Measurements from ENCODE around the gene PCDHGA7.
"Not testable (repeated sequence)": the region's sequence is repeated elsewhere in the genome, so short reads cannot be mapped to it uniquely, and the experiment has no call there.

PCDHGA7 gene

GRCh38 chr5:141397756-141398551 is 15.4 kb downstream of the PCDHGA7 start, which contains the start of gene PCDHGB5:
Gene PCDHGB5 (plus strand): TSS chr5:141397947. CDS start chr5:141398128, 181 bp downstream.
- peak in 1 of 58 donors; percentile 10 for DNase-seq

DNA sequence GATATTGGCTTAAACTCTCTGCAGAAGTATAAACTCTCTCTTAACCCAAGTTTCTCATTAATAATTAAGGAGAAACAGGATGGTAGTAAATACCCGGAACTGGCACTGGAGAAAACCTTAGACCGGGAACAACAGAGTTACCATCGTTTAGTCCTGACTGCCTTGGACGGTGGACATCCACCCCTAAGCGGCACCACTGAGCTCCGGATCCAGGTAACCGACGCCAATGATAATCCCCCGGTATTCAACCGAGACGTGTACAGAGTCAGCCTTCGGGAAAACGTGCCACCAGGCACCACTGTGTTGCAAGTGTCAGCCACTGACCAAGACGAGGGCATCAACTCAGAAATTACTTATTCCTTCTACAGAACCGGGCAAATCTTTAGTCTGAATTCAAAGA is 16.1 kb downstream of the PCDHGA7 start:
- DNase-seq, result no peak

DNA sequence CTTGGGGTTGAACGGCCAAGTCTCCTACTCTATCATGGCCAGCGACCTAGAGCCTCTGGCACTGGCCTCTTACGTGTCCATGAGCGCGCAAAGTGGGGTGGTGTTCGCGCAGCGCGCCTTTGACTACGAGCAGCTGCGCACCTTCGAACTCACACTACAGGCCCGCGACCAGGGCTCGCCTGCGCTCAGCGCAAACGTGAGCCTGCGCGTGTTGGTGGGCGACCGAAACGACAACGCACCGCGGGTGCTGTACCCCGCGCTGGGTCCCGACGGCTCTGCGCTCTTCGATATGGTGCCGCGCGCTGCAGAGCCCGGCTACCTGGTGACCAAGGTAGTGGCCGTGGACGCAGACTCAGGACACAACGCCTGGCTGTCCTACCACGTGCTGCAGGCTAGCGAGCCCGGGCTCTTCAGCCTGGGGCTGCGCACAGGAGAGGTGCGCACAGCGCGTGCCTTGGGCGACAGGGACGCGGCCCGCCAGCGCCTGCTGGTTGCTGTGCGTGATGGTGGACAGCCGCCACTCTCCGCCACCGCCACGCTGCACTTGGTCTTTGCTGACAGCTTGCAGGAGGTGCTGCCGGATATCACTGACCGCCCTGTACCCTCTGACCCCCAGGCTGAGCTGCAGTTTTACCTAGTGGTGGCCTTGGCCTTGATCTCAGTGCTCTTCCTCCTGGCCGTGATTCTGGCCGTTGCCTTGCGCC is 17.2 kb downstream of the PCDHGA7 start:
- no peak for DNase-seq

GRCh38 chr5:141402553-141403243 is 20.2 kb downstream of the PCDHGA7 start, which contains the start of gene PCDHGA9:
Gene PCDHGA9 (plus strand): TSS chr5:141402778. CDS start chr5:141402953, 175 bp downstream.
- DNase-seq, result peak in 2 of 58 donors; percentile 21 to 27

DNA sequence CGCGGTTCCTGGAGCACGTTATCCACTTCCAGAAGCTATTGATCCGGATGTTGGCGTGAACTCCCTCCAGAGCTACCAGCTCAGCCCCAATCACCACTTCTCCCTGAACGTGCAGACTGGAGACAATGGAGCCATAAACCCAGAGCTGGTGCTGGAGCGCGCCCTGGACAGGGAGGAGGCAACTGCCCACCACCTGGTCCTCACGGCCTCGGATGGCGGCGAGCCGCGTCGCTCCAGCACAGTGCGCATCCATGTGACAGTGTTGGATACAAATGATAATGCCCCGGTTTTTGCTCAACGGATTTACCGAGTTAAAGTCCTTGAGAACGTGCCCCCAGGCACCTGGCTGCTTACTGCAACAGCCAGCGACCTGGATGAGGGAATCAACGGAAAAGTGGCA is 20.8 kb downstream of the PCDHGA7 start:
- DNase-seq, result no peak

GRCh38 chr5:141407790-141408505 is 25.4 kb downstream of the PCDHGA7 start, which contains the start of gene PCDHGB6:
Gene PCDHGB6 (plus strand): TSS chr5:141408021. CDS start chr5:141408203, 182 bp downstream.
- DNase-seq, result not testable (repeated sequence)

DNA sequence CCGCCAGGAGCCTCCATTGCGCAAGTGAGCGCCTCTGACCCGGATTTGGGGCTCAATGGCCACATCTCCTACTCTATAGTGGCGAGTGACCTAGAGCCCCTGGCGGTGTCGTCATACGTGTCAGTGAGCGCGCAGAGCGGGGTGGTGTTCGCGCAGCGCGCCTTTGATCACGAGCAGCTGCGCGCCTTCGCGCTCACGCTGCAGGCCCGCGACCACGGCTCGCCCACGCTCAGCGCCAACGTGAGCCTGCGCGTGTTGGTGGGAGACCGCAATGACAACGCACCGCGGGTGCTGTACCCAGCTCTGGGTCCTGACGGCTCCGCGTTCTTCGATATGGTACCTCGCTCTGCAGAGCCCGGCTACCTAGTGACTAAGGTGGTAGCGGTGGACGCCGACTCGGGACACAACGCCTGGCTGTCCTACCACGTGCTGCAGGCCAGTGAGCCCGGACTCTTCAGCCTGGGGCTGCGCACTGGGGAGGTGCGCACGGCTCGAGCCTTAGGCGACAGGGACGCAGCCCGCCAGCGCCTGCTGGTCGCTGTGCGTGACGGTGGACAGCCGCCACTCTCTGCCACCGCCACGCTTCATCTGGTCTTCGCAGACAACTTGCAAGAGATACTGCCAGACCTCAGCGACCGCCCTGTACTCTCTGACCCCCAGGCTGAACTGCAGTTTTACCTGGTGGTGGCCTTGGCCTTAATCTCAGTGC is 27.2 kb downstream of the PCDHGA7 start:
- DNase-seq, result no peak

DNA sequence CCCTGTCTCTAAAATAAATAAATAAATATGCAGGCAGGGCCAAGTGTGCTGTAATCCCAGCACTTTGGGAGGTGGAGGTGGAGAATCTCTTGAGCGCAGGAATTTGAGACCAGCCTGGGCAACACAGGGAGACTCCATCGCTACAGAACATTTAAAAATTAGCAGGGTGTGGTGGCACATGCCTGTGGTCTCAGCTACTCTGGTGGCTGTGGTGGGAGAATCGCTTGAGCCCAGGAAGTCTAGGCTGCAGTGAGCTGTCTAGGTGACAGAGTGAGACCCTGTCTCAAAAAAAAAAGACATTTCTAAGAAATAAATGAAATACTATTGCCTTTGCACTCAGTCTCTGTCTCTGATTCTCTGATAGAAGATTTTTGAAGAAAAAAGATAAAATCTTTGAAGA is 29.0 kb downstream of the PCDHGA7 start:
- no peak for DNase-seq

DNA sequence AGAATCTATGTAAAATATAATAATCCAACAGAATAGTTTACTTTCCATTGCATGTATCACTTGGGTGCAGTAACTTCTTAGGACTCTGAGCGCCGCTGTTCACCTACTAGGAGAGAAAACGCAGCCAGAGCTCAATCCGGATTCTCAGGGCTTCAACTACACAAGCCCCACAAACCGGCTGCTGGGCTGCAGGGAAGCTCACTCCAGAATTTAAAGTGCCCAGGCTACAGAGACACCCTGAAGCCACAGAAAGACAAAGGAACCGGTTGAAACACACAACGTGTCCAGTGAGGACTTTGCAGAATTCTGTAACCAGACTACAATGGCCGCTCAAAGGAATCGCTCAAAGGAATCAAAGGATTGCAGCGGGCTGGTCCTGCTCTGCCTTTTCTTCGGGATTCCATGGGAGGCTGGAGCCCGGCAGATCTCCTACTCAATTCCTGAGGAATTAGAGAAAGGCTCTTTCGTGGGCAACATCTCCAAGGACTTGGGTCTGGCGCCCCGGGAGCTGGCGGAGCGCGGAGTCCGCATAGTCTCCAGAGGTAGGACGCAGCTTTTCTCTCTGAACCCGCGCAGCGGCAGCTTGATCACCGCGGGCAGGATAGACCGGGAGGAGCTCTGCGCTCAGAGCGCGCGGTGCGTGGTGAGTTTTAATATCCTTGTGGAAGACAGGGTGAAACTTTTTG is 30.5 kb downstream of the PCDHGA7 start, which contains the start of gene PCDHGA10:
TSS of gene PCDHGA10 (plus strand) at position 134 of the 686 bp plus-strand sequence. CDS start at position 323, 189 bp downstream.
- DNase-seq, result peak in 1 of 58 donors; percentile 12

GRCh38 chr5:141413540-141414069 is 31.1 kb downstream of the PCDHGA7 start:
- no peak for DNase-seq

DNA sequence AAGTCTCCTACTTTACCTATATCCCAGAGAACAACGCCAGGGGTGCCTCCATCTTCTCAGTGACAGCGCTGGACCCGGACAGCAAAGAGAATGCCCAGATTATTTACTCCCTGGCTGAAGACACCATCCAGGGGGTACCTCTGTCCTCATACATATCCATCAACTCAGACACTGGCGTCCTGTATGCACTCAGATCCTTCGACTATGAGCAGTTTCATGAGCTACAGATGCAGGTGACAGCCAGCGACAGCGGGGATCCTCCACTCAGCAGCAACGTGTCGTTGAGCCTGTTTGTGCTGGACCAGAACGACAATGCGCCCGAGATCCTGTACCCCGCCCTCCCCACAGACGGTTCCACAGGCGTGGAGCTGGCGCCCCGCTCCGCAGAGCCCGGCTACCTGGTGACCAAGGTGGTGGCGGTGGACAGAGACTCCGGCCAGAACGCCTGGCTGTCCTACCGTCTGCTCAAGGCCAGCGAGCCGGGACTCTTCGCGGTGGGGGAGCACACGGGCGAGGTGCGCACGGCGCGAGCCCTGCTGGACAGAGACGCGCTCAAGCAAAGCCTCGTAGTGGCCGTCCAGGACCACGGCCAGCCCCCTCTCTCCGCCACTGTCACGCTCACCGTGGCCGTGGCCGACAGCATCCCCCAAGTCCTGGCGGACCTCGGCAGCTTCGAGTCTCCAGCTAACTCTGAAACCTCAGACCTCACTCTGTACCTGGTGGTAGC is 32.2 kb downstream of the PCDHGA7 start:
- not testable (repeated sequence) for DNase-seq

DNA sequence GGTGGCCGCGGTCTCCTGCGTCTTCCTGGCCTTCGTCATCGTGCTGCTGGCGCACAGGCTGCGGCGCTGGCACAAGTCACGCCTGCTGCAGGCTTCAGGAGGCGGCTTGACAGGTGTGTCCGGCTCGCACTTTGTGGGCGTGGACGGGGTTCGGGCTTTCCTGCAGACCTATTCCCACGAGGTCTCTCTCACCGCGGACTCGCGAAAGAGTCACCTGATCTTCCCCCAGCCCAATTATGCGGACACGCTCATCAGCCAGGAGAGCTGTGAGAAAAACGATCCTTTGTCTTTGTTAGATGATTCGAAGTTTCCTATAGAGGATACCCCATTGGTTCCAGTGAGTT is 32.7 kb downstream of the PCDHGA7 start:
- not testable (repeated sequence) for DNase-seq

GRCh38 chr5:141417494-141418172 is 35.1 kb downstream of the PCDHGA7 start, which contains the start of gene PCDHGB7:
Gene PCDHGB7 (plus strand): TSS chr5:141417677. CDS start chr5:141417860, 183 bp downstream.
- DNase-seq, result peak in 14 of 58 donors; percentile 7 to 35 (median 22)

GRCh38 chr5:141419074-141419880 is 36.7 kb downstream of the PCDHGA7 start:
- DNase-seq, result no peak

DNA sequence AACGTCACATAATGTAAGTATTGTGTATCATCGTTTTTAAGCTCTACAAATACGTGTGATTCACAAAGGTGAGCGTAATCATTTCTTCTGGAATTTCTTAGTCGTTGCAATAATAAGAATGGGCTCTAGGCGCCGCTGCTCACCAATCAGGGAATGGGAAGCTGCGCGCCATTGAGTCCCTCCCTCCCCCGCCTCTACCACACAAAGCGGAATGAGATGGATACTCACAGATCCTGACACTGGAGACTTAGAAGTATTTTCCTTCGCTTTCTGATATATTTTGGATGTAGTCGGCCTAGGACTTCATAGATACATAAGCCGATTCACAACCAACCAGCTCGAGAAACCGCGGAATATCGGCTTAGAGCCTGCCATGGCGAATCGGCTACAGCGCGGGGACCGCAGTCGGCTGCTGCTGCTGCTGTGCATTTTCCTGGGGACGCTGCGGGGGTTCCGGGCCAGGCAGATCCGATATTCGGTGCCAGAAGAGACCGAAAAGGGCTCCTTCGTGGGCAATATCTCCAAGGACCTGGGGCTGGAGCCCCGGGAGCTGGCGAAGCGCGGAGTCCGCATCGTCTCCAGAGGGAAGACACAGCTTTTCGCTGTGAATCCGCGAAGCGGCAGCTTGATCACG is 38.4 kb downstream of the PCDHGA7 start, which contains the start of gene PCDHGA11:
TSS of gene PCDHGA11 (plus strand) at position 197 of the 634 bp plus-strand sequence. CDS start at position 374, 177 bp downstream.
- no peak for DNase-seq

DNA sequence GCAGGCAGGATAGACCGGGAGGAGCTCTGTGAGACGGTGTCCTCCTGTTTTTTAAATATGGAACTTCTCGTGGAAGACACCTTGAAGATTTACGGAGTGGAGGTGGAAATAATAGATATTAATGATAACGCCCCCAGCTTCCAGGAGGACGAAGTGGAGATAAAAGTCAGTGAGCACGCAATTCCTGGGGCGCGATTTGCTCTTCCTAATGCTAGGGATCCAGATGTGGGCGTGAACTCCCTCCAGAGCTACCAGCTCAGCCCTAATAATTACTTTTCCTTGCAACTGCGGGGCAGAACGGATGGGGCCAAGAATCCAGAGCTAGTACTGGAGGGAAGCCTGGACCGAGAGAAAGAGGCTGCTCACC is 38.9 kb downstream of the PCDHGA7 start:
- DNase-seq, result no peak

All from anterior cingulate cortex (tissue), 58 donors.